CD4-positive, CD25-positive, alpha-beta regulatory T cell (primary cell): ENCODE measurements around the gene FOXP2. TPM values are rescaled to one million over a fixed set of nuclear protein-coding genes. Genes with fewer than 3 reads are reported as not detected.

ENCODE experiments used
- ATAC-seq, 2 donors: fragments of 150-1000 bp; cut with Tn5 transposase; one replicate each; pipeline ENCODE4 v1.10.0; 2021; ENCODE audit warnings: low read depth in 2 of 2, moderate number of reproducible peaks in 2 of 2, moderate library complexity in 1 of 2
- DNase-seq, 3 donors: peaks; one replicate each; pipeline versions ENCODE4 v3.0.0 to v3.0.0-alpha.2; 2012 to 2022; ENCODE audit warnings: mixed read lengths in 1 of 3
- H3K27ac ChIP-seq: one replicate; pipeline ENCODE4 v1.7.0; 2013; ENCODE audit warnings: mild to moderate bottlenecking, low read length; ENCODE audit not compliant: insufficient read depth, poor library complexity, severe bottlenecking
- H3K27me3 ChIP-seq: one replicate; pipeline ENCODE4 v1.7.0; 2013; ENCODE audit warnings: low read length; ENCODE audit not compliant: control insufficient read depth, insufficient read depth
- H3K36me3 ChIP-seq: one replicate; pipeline ENCODE4 v1.7.0; 2013; ENCODE audit warnings: mild to moderate bottlenecking, low read length, moderate library complexity; ENCODE audit not compliant: control insufficient read depth, insufficient read depth
- H3K4me1 ChIP-seq: 2 replicates; pipeline ENCODE4 v1.7.0; 2013; ENCODE audit warnings: mild to moderate bottlenecking, low read length; ENCODE audit not compliant: insufficient read depth, control insufficient read depth, poor library complexity, severe bottlenecking
- H3K4me3 ChIP-seq: one replicate; pipeline ENCODE4 v1.7.0; 2013; ENCODE audit warnings: low read depth, mild to moderate bottlenecking, low read length, moderate library complexity
- H3K9me3 ChIP-seq, 2 experiments: 1 replicate in 1 of 2; 2 replicates in 1 of 2; pipeline ENCODE4 v1.7.0; 2013; ENCODE audit warnings: low read length in 2 of 2, mild to moderate bottlenecking in 1 of 2, moderate library complexity in 1 of 2; ENCODE audit not compliant: control insufficient read depth in 2 of 2
- H3K27ac Mint-ChIP-seq, 3 donors: one replicate each; pipeline ENCODE4 v1.8.0; 2020 to 2022; ENCODE audit warnings: mild to moderate bottlenecking in 3 of 3, mixed read lengths in 3 of 3, moderate library complexity in 2 of 3
- H3K27me3 Mint-ChIP-seq: one replicate; pipeline ENCODE4 v1.8.0; 2022; ENCODE audit warnings: mild to moderate bottlenecking, mixed read lengths
- H3K36me3 Mint-ChIP-seq: one replicate; pipeline ENCODE4 v1.8.0; 2020; ENCODE audit warnings: mixed read lengths
- H3K4me1 Mint-ChIP-seq, 4 donors: one replicate each; pipeline ENCODE4 v1.8.0; 2020 to 2022; ENCODE audit warnings: mixed read lengths in 4 of 4, mild to moderate bottlenecking in 1 of 4
- H3K4me3 Mint-ChIP-seq, 4 donors: one replicate each; pipeline ENCODE4 v1.8.0; 2020 to 2022; ENCODE audit warnings: mild to moderate bottlenecking in 4 of 4, mixed read lengths in 4 of 4, moderate library complexity in 3 of 4
- H3K9me3 Mint-ChIP-seq, 7 donors: one replicate each; pipeline ENCODE4 v1.8.0; 2020 to 2022; ENCODE audit warnings: mixed read lengths in 7 of 7, mild to moderate bottlenecking in 3 of 7, moderate library complexity in 2 of 7
- polyA plus RNA-seq, 4 donors: library from polyadenylated mRNA; unstranded; fragments of 300-500 nt; fragmentation: Illumina TruSeq; gene quantifications; one replicate each; pipeline ENCODE4 v1.2.3, GENCODE V29; 2021
- total RNA-seq: library from RNA; stranded (reverse); gene quantifications from one replicate; pipeline ENCODE4 v1.2.3, GENCODE V29; 2022

Gene FOXP2
- total and polyA plus RNA-seq, 5 donors from 2014 or later = not detected

GRCh38 chr7:114415064-114415989 lies 712 bp downstream of the FOXP2 start:
- Histone ChIP-seq H3K4me1 (no peaks in the 10 kb centered on the region), H3K27me3 (no peaks in the 10 kb centered on the region), H3K9me3 (no peaks in the 10 kb centered on the region), H3K27ac (no peak overlapping the region), H3K36me3 (no peaks in the 10 kb centered on the region), H3K4me3 (no peak overlapping the region)
- Mint-ChIP-seq H3K27ac (no peak overlapping the region), H3K27me3 (no peaks in the 10 kb centered on the region), H3K4me3 (no peak overlapping the region), H3K4me1 (no peaks in the 10 kb centered on the region), H3K36me3 (no peaks in the 10 kb centered on the region), H3K9me3 (no peaks in the 10 kb centered on the region)
- DNase-seq = no peak
- no peak for ATAC-seq

- H3K27ac Mint-ChIP-seq = no peak overlapping the region
- H3K4me3 ChIP-seq = no peak overlapping the region
- H3K36me3 ChIP-seq = no peaks in the 10 kb centered on the region
- H3K36me3 Mint-ChIP-seq = no peaks in the 10 kb centered on the region
- H3K9me3 ChIP-seq = no peaks in the 10 kb centered on the region
- no peaks in the 10 kb centered on the region for H3K4me1 Mint-ChIP-seq
- no peaks in the 10 kb centered on the region for H3K27me3 Mint-ChIP-seq
- H3K4me3 Mint-ChIP-seq = no peak overlapping the region
- DNase-seq = no peak
- no peak overlapping the region for H3K27ac ChIP-seq
- no peaks in the 10 kb centered on the region for H3K4me1 ChIP-seq
- no peak for ATAC-seq
- no peaks in the 10 kb centered on the region for H3K27me3 ChIP-seq
- no peaks in the 10 kb centered on the region for H3K9me3 Mint-ChIP-seq
These were observed 1.7 kb downstream of the FOXP2 start for GRCh38 chr7:114416129-114416990.

DNA sequence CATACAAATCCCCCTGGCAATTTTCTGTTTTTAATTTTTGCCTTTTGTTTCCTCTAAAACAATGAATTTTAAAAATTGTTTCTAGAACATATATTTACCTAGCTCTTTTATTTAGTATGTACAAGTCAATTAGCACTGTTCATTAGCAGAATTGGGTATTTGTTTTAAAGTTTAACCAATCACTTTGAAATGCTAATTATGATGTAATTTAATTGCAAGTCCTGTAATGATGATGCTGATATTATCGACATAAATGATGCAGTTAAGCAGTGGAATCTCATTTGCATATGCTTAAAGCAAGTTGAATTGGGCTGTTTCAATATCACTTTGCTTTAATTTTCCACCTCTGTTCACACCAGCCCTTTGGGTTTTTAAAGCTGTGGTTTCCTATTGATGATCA lies 2.7 kb downstream of the FOXP2 start:
- Mint-ChIP-seq H3K4me1 (no peaks in the 10 kb centered on the region), H3K27ac (no peak overlapping the region), H3K36me3 (no peaks in the 10 kb centered on the region)

GRCh38 chr7:114418117-114418516 lies 3.5 kb downstream of the FOXP2 start:
- no peaks in the 10 kb centered on the region for H3K27me3 ChIP-seq
- H3K27ac ChIP-seq = no peak overlapping the region
- no peak overlapping the region for H3K4me3 Mint-ChIP-seq
- H3K27me3 Mint-ChIP-seq = no peaks in the 10 kb centered on the region
- ATAC-seq = no peak
- H3K4me1 Mint-ChIP-seq = no peaks in the 10 kb centered on the region
- no peaks in the 10 kb centered on the region for H3K36me3 Mint-ChIP-seq
- H3K4me1 ChIP-seq = no peaks in the 10 kb centered on the region
- no peak for DNase-seq
- no peaks in the 10 kb centered on the region for H3K9me3 Mint-ChIP-seq
- H3K4me3 ChIP-seq = no peak overlapping the region
- H3K27ac Mint-ChIP-seq = no peak overlapping the region
- H3K36me3 ChIP-seq = no peaks in the 10 kb centered on the region
- H3K9me3 ChIP-seq = no peaks in the 10 kb centered on the region

More for the DNA sequence above, 2.7 kb downstream of the FOXP2 start:
- no peak overlapping the region for H3K27ac ChIP-seq
- H3K36me3 ChIP-seq = no peaks in the 10 kb centered on the region
- ATAC-seq = no peak
- Mint-ChIP-seq H3K27me3 (no peaks in the 10 kb centered on the region), H3K4me3 (no peak overlapping the region), H3K9me3 (no peaks in the 10 kb centered on the region)
- no peak for DNase-seq
- no peaks in the 10 kb centered on the region for H3K9me3 ChIP-seq
- H3K4me3 ChIP-seq = no peak overlapping the region
- H3K27me3 ChIP-seq = no peaks in the 10 kb centered on the region
- H3K4me1 ChIP-seq = no peaks in the 10 kb centered on the region

GRCh38 chr7:114419441-114420272 lies 5.0 kb downstream of the FOXP2 start:
- Histone ChIP-seq H3K9me3 (no peaks in the 10 kb centered on the region), H3K36me3 (no peaks in the 10 kb centered on the region), H3K27ac (no peak overlapping the region), H3K27me3 (no peaks in the 10 kb centered on the region), H3K4me3 (no peak overlapping the region), H3K4me1 (no peaks in the 10 kb centered on the region)
- no peak overlapping the region for H3K4me3 Mint-ChIP-seq
- no peaks in the 10 kb centered on the region for H3K27me3 Mint-ChIP-seq
- no peaks in the 10 kb centered on the region for H3K36me3 Mint-ChIP-seq
- no peaks in the 10 kb centered on the region for H3K4me1 Mint-ChIP-seq
- H3K9me3 Mint-ChIP-seq = no peaks in the 10 kb centered on the region
- ATAC-seq (no peak), DNase-seq (no peak)
- H3K27ac Mint-ChIP-seq = no peak overlapping the region

DNA sequence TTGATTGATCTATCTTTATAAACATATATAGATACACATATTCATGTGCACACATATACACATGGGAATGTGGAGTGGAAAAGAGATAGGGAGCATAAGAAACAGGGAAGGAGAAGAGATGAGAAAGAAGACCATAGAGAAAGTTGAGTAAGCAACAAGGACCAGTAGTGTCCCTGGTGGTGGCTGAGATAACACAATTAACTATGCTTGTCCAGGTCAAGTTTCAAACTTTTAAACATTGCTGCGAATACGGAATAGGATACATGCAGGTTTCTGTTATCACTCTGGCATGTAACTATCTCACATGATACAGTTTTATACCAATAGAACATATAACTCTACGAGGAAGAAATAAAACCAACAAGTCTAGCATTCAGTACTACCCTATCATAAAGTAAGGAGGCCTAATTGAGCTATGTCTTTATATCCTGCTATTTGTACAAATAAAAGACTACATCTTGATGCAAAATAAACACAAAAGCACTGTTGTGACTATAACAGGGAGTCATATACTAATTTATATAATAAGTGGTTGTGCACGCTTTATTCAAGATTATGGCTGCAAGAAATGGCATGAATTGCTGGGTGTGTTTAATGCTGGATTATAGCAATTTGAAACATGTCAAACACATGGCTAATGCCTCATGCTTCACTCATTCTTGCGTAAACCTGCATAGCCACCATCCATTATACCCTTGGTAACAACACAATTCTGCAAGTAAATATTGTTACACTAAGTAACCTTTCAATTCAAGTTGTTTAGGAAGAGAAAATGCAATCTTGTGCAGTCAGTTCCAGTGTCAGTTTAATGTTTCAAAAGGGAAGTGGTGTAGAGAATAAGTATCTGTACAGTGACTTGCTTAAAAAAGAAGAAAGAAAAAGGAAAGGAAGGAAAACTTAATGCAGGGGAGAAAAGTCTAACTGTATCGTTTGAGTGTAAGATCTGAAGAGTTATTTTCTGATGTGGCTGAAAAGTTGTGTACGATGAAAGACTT lies 8.2 kb downstream of the FOXP2 start:
- Mint-ChIP-seq H3K27me3 (no peaks in the 10 kb centered on the region), H3K4me1 (no peaks in the 10 kb centered on the region), H3K36me3 (no peaks in the 10 kb centered on the region), H3K4me3 (no peak overlapping the region), H3K27ac (no peak overlapping the region), H3K9me3 (no peaks in the 10 kb centered on the region)
- no peaks in the 10 kb centered on the region for H3K4me1 ChIP-seq
- no peaks in the 10 kb centered on the region for H3K36me3 ChIP-seq
- no peak overlapping the region for H3K27ac ChIP-seq
- H3K4me3 ChIP-seq = no peak overlapping the region
- ATAC-seq (no peak), DNase-seq (no peak)
- no peaks in the 10 kb centered on the region for H3K27me3 ChIP-seq
- no peaks in the 10 kb centered on the region for H3K9me3 ChIP-seq
